Activated T-cell treated with anti-CD3 and anti-CD28 coated beads, Interleukin-2, amount 50 U/mL, for 72 hours (primary cell): ENCODE results near the gene NDFIP1. TPM values are rescaled to one million over a fixed set of nuclear protein-coding genes. Genes with fewer than 3 reads are reported as not detected.

Source experiments
- ATAC-seq, 2 donors: fragments of 150-1000 bp; cut with Tn5 transposase; replicated peaks in 1 of 2; 2 replicates each; pipeline ENCODE4 v1.10.0; 2021; ENCODE audit warnings: moderate library complexity in 2 of 2, mild to moderate bottlenecking in 1 of 2
- DNase-seq, 2 donors: peaks; one replicate each; pipeline ENCODE4 v3.0.0; 2021 to 2022; ENCODE audit warnings: mixed read lengths in 1 of 2
- H3K27ac Mint-ChIP-seq: one replicate; pipeline ENCODE4 v1.8.0; 2022; ENCODE audit warnings: mild to moderate bottlenecking, moderate library complexity, mixed read lengths
- H3K27me3 Mint-ChIP-seq: one replicate; pipeline ENCODE4 v1.8.0; 2022; ENCODE audit warnings: low read depth, mixed read lengths
- H3K36me3 Mint-ChIP-seq, 2 donors: one replicate each; pipeline ENCODE4 v1.8.0; 2022; ENCODE audit warnings: mixed read lengths in 2 of 2, mild to moderate bottlenecking in 1 of 2; ENCODE audit not compliant: insufficient read depth in 2 of 2
- H3K4me1 Mint-ChIP-seq: one replicate; pipeline ENCODE4 v1.8.0; 2022; ENCODE audit warnings: low read depth, mixed read lengths
- H3K4me3 Mint-ChIP-seq, 2 donors: one replicate each; pipeline ENCODE4 v1.8.0; 2022; ENCODE audit warnings: mild to moderate bottlenecking in 2 of 2, mixed read lengths in 2 of 2, moderate library complexity in 2 of 2
- H3K9me3 Mint-ChIP-seq, 2 donors: one replicate each; pipeline ENCODE4 v1.8.0; 2022; ENCODE audit warnings: mixed read lengths in 2 of 2
- total RNA-seq, 2 donors: library from RNA; stranded (reverse); gene quantifications; one replicate each; pipeline ENCODE4 v1.2.3, GENCODE V29; 2022

NDFIP1 gene
- total RNA-seq, 2 donors from 2014 or later, result 63.1 to 73.1 TPM

GRCh38 chr5:142098275-142098674 lies 10.3 kb upstream of the NDFIP1 start:
- H3K4me3 Mint-ChIP-seq, result peak overlapping the region; percentile 36 to 42
- ATAC-seq (no peak), DNase-seq (no peak)
- H3K27me3 Mint-ChIP-seq, result no peaks in the 10 kb centered on the region
- peaks cover 0 to 4% of the 10 kb centered on the region in 2 donors for H3K9me3 Mint-ChIP-seq
- no peak overlapping the region for H3K27ac Mint-ChIP-seq
- H3K4me1 Mint-ChIP-seq, result peaks cover 69% of the 10 kb centered on the region
- no peaks in the 10 kb centered on the region for H3K36me3 Mint-ChIP-seq

DNA sequence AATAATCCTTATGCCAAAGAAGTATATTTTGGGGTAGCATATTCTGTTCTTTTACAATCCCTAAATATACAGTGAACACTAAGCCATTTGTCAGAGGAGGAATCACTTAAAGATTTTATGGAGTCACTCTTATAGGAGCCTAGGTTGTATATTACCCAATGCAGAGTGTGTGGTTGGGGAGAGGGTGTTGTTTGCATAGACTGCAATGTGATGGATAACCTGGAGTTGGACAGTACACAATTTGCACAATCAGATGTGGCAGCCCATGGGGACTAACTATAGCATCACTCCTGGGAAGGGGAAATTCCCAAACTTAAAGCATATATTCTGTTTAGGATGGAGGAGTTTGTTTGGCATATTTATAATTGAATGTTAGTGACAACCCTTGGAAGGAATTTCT lies 9.6 kb upstream of the NDFIP1 start:
- no peak overlapping the region for H3K27ac Mint-ChIP-seq
- no peaks in the 10 kb centered on the region for H3K27me3 Mint-ChIP-seq
- DNase-seq, result no peak
- H3K4me1 Mint-ChIP-seq, result peaks cover 62% of the 10 kb centered on the region
- H3K4me3 Mint-ChIP-seq, result no peak overlapping the region
- H3K9me3 Mint-ChIP-seq, result peaks cover 0 to 4% of the 10 kb centered on the region in 2 donors
- no peak for ATAC-seq
- H3K36me3 Mint-ChIP-seq, result no peaks in the 10 kb centered on the region

- Mint-ChIP-seq H3K27me3 (no peaks in the 10 kb centered on the region), H3K27ac (no peak overlapping the region), H3K9me3 (peaks cover 0 to 4% of the 10 kb centered on the region in 2 donors), H3K36me3 (peaks cover 0 to 2% of the 10 kb centered on the region in 2 donors), H3K4me1 (peaks cover 58% of the 10 kb centered on the region), H3K4me3 (no peak overlapping the region)
- no peak for DNase-seq
- no peak for ATAC-seq
These were observed 8.3 kb upstream of the NDFIP1 start for GRCh38 chr5:142100307-142100706.

DNA sequence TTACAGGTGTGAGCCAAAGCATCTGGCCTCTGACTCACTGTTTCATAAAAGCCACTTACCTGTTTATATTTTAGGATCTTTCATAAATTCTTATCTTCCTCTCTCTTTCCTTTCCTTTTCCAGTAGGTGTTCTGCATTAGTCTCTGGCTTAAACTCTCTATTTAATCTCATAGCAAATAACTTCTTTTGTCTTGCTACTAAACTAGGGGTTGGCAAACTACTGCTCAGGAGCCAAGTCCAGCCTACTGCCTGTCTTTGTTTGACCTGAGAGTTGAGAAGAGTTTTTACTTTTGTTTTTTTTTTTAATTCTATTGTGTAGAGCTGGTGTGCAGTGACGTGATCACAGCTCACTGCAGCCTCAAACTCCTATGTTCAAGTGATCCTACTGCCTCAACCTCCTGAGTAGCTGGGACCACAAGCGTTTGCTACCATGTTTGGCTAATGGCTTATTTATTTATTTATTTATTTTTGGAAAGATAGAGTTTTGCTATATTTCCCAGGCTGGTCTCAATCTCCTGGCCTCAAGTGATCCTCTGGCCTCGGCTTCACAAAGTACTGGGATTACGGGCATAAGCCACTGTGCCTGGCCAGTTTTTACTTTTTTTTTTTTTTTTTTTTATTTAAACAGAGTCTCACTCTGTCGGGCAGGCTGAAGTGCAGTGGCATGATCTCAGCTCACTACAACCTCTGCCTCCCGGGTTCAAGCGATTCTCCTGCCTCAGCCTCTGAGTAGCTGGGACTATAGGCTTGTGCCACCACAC lies 5.4 kb upstream of the NDFIP1 start:
- peak overlapping the region in 1 of 2 donors; percentile 31 for H3K4me3 Mint-ChIP-seq
- DNase-seq, result no peak
- no peak overlapping the region for H3K27ac Mint-ChIP-seq

GRCh38 chr5:142104491-142104890 lies 4.1 kb upstream of the NDFIP1 start:
- peaks cover 4 to 6% of the 10 kb centered on the region in 2 donors for H3K36me3 Mint-ChIP-seq
- peak in 1 of 2 donors; percentile 12 for ATAC-seq
- DNase-seq, result peak in 1 of 2 donors; percentile 24
- peak overlapping the region; percentile 52 to 69 for H3K4me3 Mint-ChIP-seq
- peak overlapping the region; percentile 21 for H3K27ac Mint-ChIP-seq
- peaks cover 0 to 4% of the 10 kb centered on the region in 2 donors for H3K9me3 Mint-ChIP-seq
- H3K4me1 Mint-ChIP-seq, result peaks cover 55% of the 10 kb centered on the region
- no peaks in the 10 kb centered on the region for H3K27me3 Mint-ChIP-seq

More for the DNA sequence above, 5.4 kb upstream of the NDFIP1 start:
- Mint-ChIP-seq H3K4me1 (peaks cover 61% of the 10 kb centered on the region), H3K36me3 (peaks cover 0 to 2% of the 10 kb centered on the region in 2 donors), H3K27me3 (no peaks in the 10 kb centered on the region), H3K9me3 (peaks cover 0 to 4% of the 10 kb centered on the region in 2 donors)
- no peak for ATAC-seq

DNA sequence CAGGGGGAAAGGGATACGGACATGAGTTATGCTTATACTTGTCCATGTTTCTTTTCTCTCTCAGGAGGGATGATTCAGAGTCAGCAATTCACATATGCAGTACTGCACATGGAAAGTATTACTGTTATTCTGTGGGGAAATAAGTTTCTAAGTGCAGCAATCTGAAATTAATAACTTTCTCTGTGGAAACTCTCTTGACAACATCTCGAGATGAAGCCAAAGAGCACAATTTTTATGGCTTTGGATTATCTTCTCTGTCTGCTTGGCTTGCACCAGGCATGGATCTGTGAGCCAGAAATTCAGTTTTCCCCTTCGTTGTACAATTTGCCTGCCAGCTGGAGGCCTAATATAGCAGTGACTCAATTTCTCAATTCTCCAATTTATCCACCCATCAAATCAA lies 2.5 kb upstream of the NDFIP1 start:
- H3K9me3 Mint-ChIP-seq, result no peaks in the 10 kb centered on the region
- H3K4me3 Mint-ChIP-seq, result peak overlapping the region; percentile 30 to 50
- H3K27me3 Mint-ChIP-seq, result no peaks in the 10 kb centered on the region
- ATAC-seq (no peak), DNase-seq (no peak)
- H3K27ac Mint-ChIP-seq, result peak overlapping the region; percentile 44
- H3K4me1 Mint-ChIP-seq, result peaks cover 59% of the 10 kb centered on the region
- H3K36me3 Mint-ChIP-seq, result peaks cover 7 to 16% of the 10 kb centered on the region in 2 donors

DNA sequence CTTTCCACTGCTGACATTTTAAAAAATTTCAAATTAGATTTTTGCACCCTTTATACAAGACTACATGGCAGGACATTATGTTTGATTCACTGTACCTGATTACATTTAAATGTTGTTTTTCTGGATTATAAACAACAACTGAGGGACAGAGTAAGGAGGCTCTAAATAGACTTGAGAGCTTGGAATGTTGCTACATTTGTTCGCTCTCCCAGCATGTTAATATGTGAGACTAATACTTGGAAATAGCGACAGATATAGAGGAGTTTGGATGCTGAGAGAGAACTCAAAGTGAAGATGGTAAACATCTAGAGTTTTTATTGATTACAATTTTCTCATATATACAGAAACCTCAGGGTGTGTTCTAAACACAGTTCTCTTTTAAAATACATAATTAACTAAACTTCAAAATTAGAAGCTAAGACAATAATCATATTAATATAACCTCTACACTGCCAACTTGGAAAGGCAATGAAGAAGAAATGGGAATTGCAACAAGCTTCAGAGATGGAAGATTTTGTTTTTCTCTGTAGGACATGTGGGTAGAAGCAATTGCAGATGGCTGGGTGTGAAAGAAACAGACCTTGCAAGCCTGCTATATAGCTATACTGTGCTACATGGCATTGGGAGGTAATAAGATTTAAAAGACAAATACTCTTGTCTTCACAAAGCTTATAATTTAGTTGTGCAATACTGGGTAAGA lies 1.4 kb upstream of the NDFIP1 start:
- Mint-ChIP-seq H3K27me3 (no peaks in the 10 kb centered on the region), H3K4me1 (peaks cover 70% of the 10 kb centered on the region), H3K9me3 (no peaks in the 10 kb centered on the region), H3K36me3 (peaks cover 7 to 21% of the 10 kb centered on the region in 2 donors), H3K27ac (peak overlapping the region; percentile 94), H3K4me3 (peak overlapping the region; percentile 83 to 97)
- no peak for ATAC-seq
- no peak for DNase-seq

- peaks cover 75% of the 10 kb centered on the region for H3K4me1 Mint-ChIP-seq
- no peak for ATAC-seq
- H3K4me3 Mint-ChIP-seq, result peak overlapping the region; percentile 83 to 97
- peaks cover 9 to 22% of the 10 kb centered on the region in 2 donors for H3K36me3 Mint-ChIP-seq
- no peak for DNase-seq
- H3K27ac Mint-ChIP-seq, result peak overlapping the region; percentile 94
- no peaks in the 10 kb centered on the region for H3K9me3 Mint-ChIP-seq
- no peaks in the 10 kb centered on the region for H3K27me3 Mint-ChIP-seq
These were observed 695 bp upstream of the NDFIP1 start for GRCh38 chr5:142107736-142108431.

DNA sequence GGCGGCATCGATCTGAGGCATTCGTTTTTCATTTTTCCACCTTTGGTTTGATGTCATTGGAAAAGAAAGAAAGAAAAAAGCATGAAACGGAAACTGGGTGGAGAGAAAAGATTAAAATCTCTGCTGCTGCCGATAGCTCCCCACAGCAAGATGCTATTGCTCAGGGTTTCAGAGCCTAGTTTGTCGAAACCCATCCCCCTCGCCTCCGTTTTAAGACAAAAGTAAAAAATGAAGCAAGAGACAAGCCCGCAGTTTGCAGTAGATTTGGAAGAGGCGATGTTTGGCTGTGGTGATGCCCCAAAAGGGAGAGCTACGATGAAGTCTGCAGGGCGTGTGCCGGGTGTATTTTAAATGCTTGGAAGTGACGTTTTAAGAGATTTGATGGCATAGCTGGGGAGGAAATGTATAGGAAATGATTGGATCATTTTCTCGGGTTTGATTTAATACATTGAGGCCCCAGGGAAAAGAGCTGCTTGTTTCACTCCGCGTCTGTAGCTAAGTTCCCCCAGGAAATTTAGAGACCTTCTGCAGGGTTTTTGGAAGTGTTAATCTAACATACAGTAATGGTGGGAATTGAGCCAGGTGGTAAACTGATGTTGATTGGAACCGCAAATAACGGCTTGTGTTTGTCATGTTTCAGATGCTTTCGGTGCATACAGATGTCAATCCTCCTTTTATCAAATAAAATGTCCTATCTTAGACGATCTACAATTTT lies 909 bp downstream of the NDFIP1 start:
- Mint-ChIP-seq H3K9me3 (no peaks in the 10 kb centered on the region), H3K4me3 (peak overlapping the region; percentile 97 to 98), H3K27me3 (no peaks in the 10 kb centered on the region), H3K27ac (peak overlapping the region; percentile 97), H3K36me3 (peaks cover 11 to 27% of the 10 kb centered on the region in 2 donors), H3K4me1 (peaks cover 85% of the 10 kb centered on the region)
- DNase-seq (no peak), ATAC-seq (peak; percentile 37 to 43)

DNA sequence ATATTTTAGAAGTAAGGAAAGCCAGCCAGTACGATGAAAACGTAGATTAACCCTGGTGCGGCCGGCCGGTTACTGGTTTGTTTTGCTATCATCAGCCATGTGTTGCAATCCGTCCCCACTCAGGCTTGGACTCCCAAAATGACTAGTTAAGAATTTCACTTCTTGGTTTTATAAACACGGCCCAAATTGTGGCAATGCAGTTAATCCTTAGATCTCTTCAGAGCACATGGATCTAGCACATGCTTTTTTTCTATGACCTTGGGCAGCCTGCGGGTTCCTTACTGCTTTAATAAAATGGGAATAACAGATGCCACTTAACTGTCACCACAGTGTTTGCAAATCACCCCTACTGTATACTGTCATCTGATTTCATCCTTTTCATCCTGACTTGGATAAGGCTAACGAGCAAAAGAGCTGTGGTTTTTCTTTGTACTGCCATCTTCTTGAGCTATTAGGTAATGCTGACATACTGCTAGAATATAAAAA lies 1.5 kb downstream of the NDFIP1 start:
- peaks cover 11 to 27% of the 10 kb centered on the region in 2 donors for H3K36me3 Mint-ChIP-seq
- peaks cover 83% of the 10 kb centered on the region for H3K4me1 Mint-ChIP-seq
- DNase-seq (peak; percentile 29 to 49), ATAC-seq (peak in 1 of 2 donors; percentile 18)
- peak overlapping the region; percentile 97 for H3K27ac Mint-ChIP-seq
- H3K27me3 Mint-ChIP-seq, result no peaks in the 10 kb centered on the region
- peak overlapping the region; percentile 97 to 98 for H3K4me3 Mint-ChIP-seq
- no peaks in the 10 kb centered on the region for H3K9me3 Mint-ChIP-seq

DNA sequence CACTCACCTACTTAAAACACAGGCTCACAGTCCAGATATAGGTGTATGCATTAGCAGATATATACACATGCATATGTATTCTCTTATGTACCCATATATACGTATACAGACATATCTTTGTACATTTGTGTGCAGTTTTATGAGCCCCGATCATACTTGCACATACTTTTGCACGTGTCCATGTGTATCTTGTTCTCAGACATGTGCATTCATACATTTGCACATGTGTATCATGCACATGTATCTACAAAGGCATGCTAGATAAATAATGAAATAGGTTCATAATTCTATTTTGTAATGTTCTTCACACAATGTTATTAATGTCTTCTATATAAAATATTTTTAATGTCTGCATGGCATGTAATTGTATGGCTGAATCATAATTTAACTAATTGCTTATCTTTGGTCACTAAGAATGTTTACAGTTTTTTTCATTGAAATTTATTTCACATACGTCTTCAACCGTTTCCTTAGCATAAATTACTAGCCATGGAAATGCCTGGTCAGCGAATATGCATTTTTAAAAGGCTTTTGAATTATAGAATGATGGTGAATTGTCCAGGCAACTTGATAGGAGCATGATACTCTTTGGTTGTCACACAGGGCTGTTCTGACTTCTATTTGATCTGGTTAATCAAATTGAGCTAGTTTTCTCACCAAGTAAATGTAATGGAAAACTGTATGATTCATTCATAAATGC lies 2.6 kb downstream of the NDFIP1 start:
- peaks cover 11 to 27% of the 10 kb centered on the region in 2 donors for H3K36me3 Mint-ChIP-seq
- peak overlapping the region; percentile 97 to 98 for H3K4me3 Mint-ChIP-seq

GRCh38 chr5:142114687-142115086 lies 6.1 kb downstream of the NDFIP1 start:
- peaks cover 5 to 23% of the 10 kb centered on the region in 2 donors for H3K36me3 Mint-ChIP-seq
- no peak overlapping the region for H3K27ac Mint-ChIP-seq
- H3K9me3 Mint-ChIP-seq, result no peaks in the 10 kb centered on the region
- DNase-seq (no peak), ATAC-seq (no peak)
- H3K4me3 Mint-ChIP-seq, result no peak overlapping the region
- H3K4me1 Mint-ChIP-seq, result peaks cover 93% of the 10 kb centered on the region
- no peaks in the 10 kb centered on the region for H3K27me3 Mint-ChIP-seq

More for the DNA sequence above, 2.6 kb downstream of the NDFIP1 start:
- Mint-ChIP-seq H3K27ac (peak overlapping the region; percentile 97), H3K4me1 (peaks cover 82% of the 10 kb centered on the region), H3K27me3 (no peaks in the 10 kb centered on the region), H3K9me3 (no peaks in the 10 kb centered on the region)
- DNase-seq (no peak), ATAC-seq (no peak)
